ENCODE results near the gene CUX1. TPM values are rescaled to one million over a fixed set of nuclear protein-coding genes. Genes with fewer than 3 reads are reported as not detected.

CUX1 gene
- total RNA-seq, 4 donors from 2014 or later, result 64.1 to 142 (median 111) TPM

GRCh38 chr7:102291916-102292267 lies 474.5 kb downstream of the CUX1 start:
- no peaks in the 10 kb centered on the region for H3K9me3 ChIP-seq
- DNase-seq, result no peak
- no peak for TF ChIP-seq CTCF (IDR thresholded peaks at IDR 0.05)
- TF ChIP-seq POLR2A (IDR thresholded peaks at IDR 0.05), result no peak
- no peaks in the 10 kb centered on the region for H3K36me3 ChIP-seq
- H3K27me3 ChIP-seq, result no peaks in the 10 kb centered on the region
- H3K4me3 ChIP-seq, result peak overlapping the region in 1 of 4 donors; percentile 15
- peaks cover 0 to 21% (median 18%) of the 10 kb centered on the region in 4 donors for H3K4me1 ChIP-seq
- H3K27ac ChIP-seq, result peak overlapping the region in 1 of 4 donors; percentile 91

- H3K4me1 ChIP-seq, result peaks cover 0 to 19% (median 12%) of the 10 kb centered on the region in 4 donors
- no peaks in the 10 kb centered on the region for H3K36me3 ChIP-seq
- H3K27me3 ChIP-seq, result no peaks in the 10 kb centered on the region
- no peak overlapping the region for H3K27ac ChIP-seq
- no peak overlapping the region for H3K4me3 ChIP-seq
- no peak for DNase-seq
- TF ChIP-seq POLR2A (IDR thresholded peaks at IDR 0.05), result no peak
- TF ChIP-seq CTCF (IDR thresholded peaks at IDR 0.05), result no peak
- H3K9me3 ChIP-seq, result no peaks in the 10 kb centered on the region
These were observed 475.7 kb downstream of the CUX1 start for GRCh38 chr7:102292813-102293798.

GRCh38 chr7:102294589-102294988 lies 477.2 kb downstream of the CUX1 start:
- Histone ChIP-seq H3K36me3 (no peaks in the 10 kb centered on the region), H3K27me3 (no peaks in the 10 kb centered on the region), H3K4me1 (peaks cover 0 to 19% (median 3%) of the 10 kb centered on the region in 4 donors), H3K4me3 (no peak overlapping the region), H3K9me3 (no peaks in the 10 kb centered on the region), H3K27ac (no peak overlapping the region)
- no peak for DNase-seq
- TF ChIP-seq POLR2A (IDR thresholded peaks at IDR 0.05), result no peak
- no peak for TF ChIP-seq CTCF (IDR thresholded peaks at IDR 0.05)

GRCh38 chr7:102295346-102296178 lies 478.1 kb downstream of the CUX1 start:
- Histone ChIP-seq H3K4me1 (peaks cover 0 to 15% (median 3%) of the 10 kb centered on the region in 4 donors), H3K4me3 (no peak overlapping the region), H3K36me3 (no peaks in the 10 kb centered on the region), H3K27ac (no peak overlapping the region), H3K9me3 (no peaks in the 10 kb centered on the region), H3K27me3 (no peaks in the 10 kb centered on the region)
- no peak for DNase-seq
- TF ChIP-seq POLR2A (IDR thresholded peaks at IDR 0.05), result no peak
- no peak for TF ChIP-seq CTCF (IDR thresholded peaks at IDR 0.05)

GRCh38 chr7:102296179-102296438 lies 478.7 kb downstream of the CUX1 start:
- Histone ChIP-seq H3K27ac (no peak overlapping the region), H3K36me3 (no peaks in the 10 kb centered on the region), H3K4me1 (peaks cover 0 to 11% (median under 1%) of the 10 kb centered on the region in 4 donors), H3K9me3 (no peaks in the 10 kb centered on the region), H3K27me3 (no peaks in the 10 kb centered on the region), H3K4me3 (no peak overlapping the region)
- no peak for DNase-seq
- TF ChIP-seq CTCF (IDR thresholded peaks at IDR 0.05), result no peak
